ENCODE results near the gene ALK. TPM values are rescaled to one million over a fixed set of nuclear protein-coding genes. Genes with fewer than 3 reads are reported as not detected.
A peak's percentile ranks its signal among the peaks of the same experiment; 100 is the strongest.

Gene ALK
- under 0.01 TPM for total RNA-seq

- peak in 2 of 3 donors; percentile 90 to 93 for DNase-seq (ENCODE audit: low read depth in 2 of 3, low spot score in 2 of 3)
Observed at GRCh38 chr2:29921560-29921915, at the start of gene ALK. Gene ALK (minus strand): TSS chr2:29921586. CDS start chr2:29920659, 927 bp downstream.

- DNase-seq (ENCODE audit: low read depth in 2 of 3, low spot score in 2 of 3) = no peak
Observed at GRCh38 chr2:29966266-29966665, 44.9 kb upstream of the ALK start.

GRCh38 chr2:29963972-29964570, 42.7 kb upstream of the ALK start:
- no peak for DNase-seq (ENCODE audit: low read depth in 2 of 3, low spot score in 2 of 3)

- DNase-seq (ENCODE audit: low read depth in 2 of 3, low spot score in 2 of 3) = no peak
Observed at GRCh38 chr2:29962922-29963321, 41.5 kb upstream of the ALK start.

- DNase-seq (ENCODE audit: low read depth in 2 of 3, low spot score in 2 of 3) = no peak
Observed at GRCh38 chr2:29954316-29954715, 32.9 kb upstream of the ALK start.

GRCh38 chr2:29952973-29953372, 31.6 kb upstream of the ALK start:
- DNase-seq (ENCODE audit: low read depth in 2 of 3, low spot score in 2 of 3) = no peak

GRCh38 chr2:29951576-29951975, 30.2 kb upstream of the ALK start:
- no peak for DNase-seq (ENCODE audit: low read depth in 2 of 3, low spot score in 2 of 3)

- DNase-seq (ENCODE audit: low read depth in 2 of 3, low spot score in 2 of 3) = no peak
Observed at GRCh38 chr2:29950481-29950880, 29.1 kb upstream of the ALK start.

- DNase-seq (ENCODE audit: low read depth in 2 of 3, low spot score in 2 of 3) = no peak
Observed at GRCh38 chr2:29949042-29949441, 27.7 kb upstream of the ALK start.

GRCh38 chr2:29946505-29946904, 25.1 kb upstream of the ALK start:
- no peak for DNase-seq (ENCODE audit: low read depth in 2 of 3, low spot score in 2 of 3)

GRCh38 chr2:29942711-29943110, 21.3 kb upstream of the ALK start:
- DNase-seq (ENCODE audit: low read depth in 2 of 3, low spot score in 2 of 3) = no peak

GRCh38 chr2:29940706-29941105, 19.3 kb upstream of the ALK start:
- DNase-seq (ENCODE audit: low read depth in 2 of 3, low spot score in 2 of 3) = no peak

GRCh38 chr2:29936020-29936419, 14.6 kb upstream of the ALK start:
- DNase-seq (ENCODE audit: low read depth in 2 of 3, low spot score in 2 of 3) = no peak

GRCh38 chr2:29931818-29932217, 10.4 kb upstream of the ALK start:
- no peak for DNase-seq (ENCODE audit: low read depth in 2 of 3, low spot score in 2 of 3)

- DNase-seq (ENCODE audit: low read depth in 2 of 3, low spot score in 2 of 3) = peak in 2 of 3 donors; percentile 49 to 81
Observed at GRCh38 chr2:29923110-29923721, 1.8 kb upstream of the ALK start.

- DNase-seq (ENCODE audit: low read depth in 2 of 3, low spot score in 2 of 3) = no peak
Observed at GRCh38 chr2:29922605-29923004, 1.2 kb upstream of the ALK start.

- DNase-seq (ENCODE audit: low read depth in 2 of 3, low spot score in 2 of 3) = no peak
Observed at GRCh38 chr2:29920631-29921559, 491 bp downstream of the ALK start.

GRCh38 chr2:29920130-29920577, 1.2 kb downstream of the ALK start:
- peak in 2 of 3 donors; percentile 77 to 86 for DNase-seq (ENCODE audit: low read depth in 2 of 3, low spot score in 2 of 3)

- no peak for DNase-seq (ENCODE audit: low read depth in 2 of 3, low spot score in 2 of 3)
Observed at GRCh38 chr2:29918941-29919340, 2.4 kb downstream of the ALK start.

- no peak for DNase-seq (ENCODE audit: low read depth in 2 of 3, low spot score in 2 of 3)
Observed at GRCh38 chr2:29917781-29918180, 3.6 kb downstream of the ALK start.

GRCh38 chr2:29916571-29916970, 4.8 kb downstream of the ALK start:
- no peak for DNase-seq (ENCODE audit: low read depth in 2 of 3, low spot score in 2 of 3)

GRCh38 chr2:29910960-29911359, 10.4 kb downstream of the ALK start:
- no peak for DNase-seq (ENCODE audit: low read depth in 2 of 3, low spot score in 2 of 3)

Data from hematopoietic multipotent progenitor cell (in vitro differentiated cells).